Naive thymus-derived CD4-positive, alpha-beta T cell (primary cell): ENCODE data around the gene SELENOS. TPM values are rescaled to one million over a fixed set of nuclear protein-coding genes. Genes with fewer than 3 reads are reported as not detected.

Source experiments
- ATAC-seq: fragments of 150-1000 bp; cut with Tn5 transposase; 2 replicates; pipeline ENCODE4 v1.10.0; 2021; ENCODE audit warnings: mild to moderate bottlenecking, moderate library complexity
- CTCF ChIA-PET: fragments of 350-600 bp; sonication (Branson Sonifier 250); formaldehyde crosslinking; loops from one replicate; lab custom pipeline; 2021; ENCODE audit warnings: antibody characterized with exemption; lab: Charles Lee
- POLR2A ChIA-PET: fragments of 350-600 bp; sonication (Branson Sonifier 250); formaldehyde crosslinking; loops from one replicate; lab custom pipeline; 2021; ENCODE audit warnings: antibody characterized with exemption, inconsistent platforms; lab: Charles Lee
- DNase-seq, 9 donors: peaks; one replicate each; pipeline versions ENCODE4 v3.0.0 to v3.0.0-alpha.2; 2020 to 2022; ENCODE audit warnings: mixed read lengths in 1 of 9
- H3K27ac ChIP-seq: one replicate; pipeline ENCODE4 v1.7.0; 2013; ENCODE audit warnings: mild to moderate bottlenecking, low read depth, low read length, moderate library complexity
- H3K27me3 ChIP-seq, 2 donors: one replicate each; pipeline ENCODE4 v1.7.0; 2013; ENCODE audit warnings: low read length in 2 of 2, mild to moderate bottlenecking in 2 of 2, moderate library complexity in 2 of 2; ENCODE audit not compliant: control insufficient read depth in 2 of 2, insufficient read depth in 2 of 2
- H3K36me3 ChIP-seq, 3 experiments: 1 replicate in 2 of 3; 2 replicates in 1 of 3; pipeline ENCODE4 v1.7.0; 2013; ENCODE audit warnings: low read length in 3 of 3, mild to moderate bottlenecking in 3 of 3, moderate library complexity in 1 of 3; ENCODE audit not compliant: insufficient read depth in 3 of 3, control insufficient read depth in 2 of 3
- H3K4me1 ChIP-seq, 2 donors: one replicate each; pipeline ENCODE4 v1.7.0; 2013; ENCODE audit warnings: low read length in 2 of 2, mild to moderate bottlenecking in 2 of 2, moderate library complexity in 1 of 2; ENCODE audit not compliant: control insufficient read depth in 2 of 2, insufficient read depth in 2 of 2
- H3K4me3 ChIP-seq: 2 replicates; pipeline ENCODE4 v1.7.0; 2013; ENCODE audit warnings: mild to moderate bottlenecking, low read length
- H3K9me3 ChIP-seq, 3 experiments: 1 replicate in 2 of 3; 2 replicates in 1 of 3; pipeline ENCODE4 v1.7.0; 2013; ENCODE audit warnings: low read length in 3 of 3; ENCODE audit not compliant: control insufficient read depth in 2 of 3
- H3K27ac Mint-ChIP-seq, 9 donors: one replicate each; pipeline ENCODE4 v1.8.0; 2020 to 2022; ENCODE audit warnings: mixed read lengths in 9 of 9, mild to moderate bottlenecking in 8 of 9, moderate library complexity in 5 of 9, inconsistent platforms in 2 of 9
- H3K27me3 Mint-ChIP-seq, 5 donors: one replicate each; pipeline ENCODE4 v1.8.0; 2021 to 2022; ENCODE audit warnings: mixed read lengths in 5 of 5, mild to moderate bottlenecking in 1 of 5
- H3K36me3 Mint-ChIP-seq, 5 donors: one replicate each; pipeline ENCODE4 v1.8.0; 2020 to 2022; ENCODE audit warnings: mixed read lengths in 5 of 5, mild to moderate bottlenecking in 3 of 5, inconsistent platforms in 1 of 5
- H3K4me1 Mint-ChIP-seq, 7 donors: one replicate each; pipeline ENCODE4 v1.8.0; 2020 to 2022; ENCODE audit warnings: mixed read lengths in 7 of 7, mild to moderate bottlenecking in 3 of 7, inconsistent platforms in 1 of 7
- H3K4me3 Mint-ChIP-seq, 10 donors: one replicate each; pipeline ENCODE4 v1.8.0; 2020 to 2022; ENCODE audit warnings: mild to moderate bottlenecking in 10 of 10, mixed read lengths in 10 of 10, moderate library complexity in 6 of 10, inconsistent platforms in 2 of 10
- H3K9me3 Mint-ChIP-seq, 11 donors: one replicate each; pipeline ENCODE4 v1.8.0; 2020 to 2022; ENCODE audit warnings: mixed read lengths in 11 of 11, mild to moderate bottlenecking in 4 of 11, inconsistent platforms in 1 of 11, moderate library complexity in 1 of 11
- intact Hi-C, 2 donors: fragments of 100-400 bp; cut with micrococcal nuclease; formaldehyde crosslinking; loops; one replicate each; pipeline ENCODE4 v1.15.1; 2023
- polyA plus RNA-seq, 2 donors: library from polyadenylated mRNA; unstranded; fragments of 300-500 nt; fragmentation: Illumina TruSeq; gene quantifications; one replicate each; pipeline ENCODE4 v1.2.3, GENCODE V29; 2021
- total RNA-seq, 6 experiments: library from RNA in 5 of 6; stranded (reverse) in 5 of 6; gene quantifications; 1 replicate in 5 of 6; 2 replicates in 1 of 6; pipeline ENCODE4 v1.2.3 and lab custom pipeline; 2021 to 2026

Gene SELENOS
- total and polyA plus RNA-seq, 7 experiments from 2014 or later: 24.8 to 48.2 (median 39.4) TPM

DNA sequence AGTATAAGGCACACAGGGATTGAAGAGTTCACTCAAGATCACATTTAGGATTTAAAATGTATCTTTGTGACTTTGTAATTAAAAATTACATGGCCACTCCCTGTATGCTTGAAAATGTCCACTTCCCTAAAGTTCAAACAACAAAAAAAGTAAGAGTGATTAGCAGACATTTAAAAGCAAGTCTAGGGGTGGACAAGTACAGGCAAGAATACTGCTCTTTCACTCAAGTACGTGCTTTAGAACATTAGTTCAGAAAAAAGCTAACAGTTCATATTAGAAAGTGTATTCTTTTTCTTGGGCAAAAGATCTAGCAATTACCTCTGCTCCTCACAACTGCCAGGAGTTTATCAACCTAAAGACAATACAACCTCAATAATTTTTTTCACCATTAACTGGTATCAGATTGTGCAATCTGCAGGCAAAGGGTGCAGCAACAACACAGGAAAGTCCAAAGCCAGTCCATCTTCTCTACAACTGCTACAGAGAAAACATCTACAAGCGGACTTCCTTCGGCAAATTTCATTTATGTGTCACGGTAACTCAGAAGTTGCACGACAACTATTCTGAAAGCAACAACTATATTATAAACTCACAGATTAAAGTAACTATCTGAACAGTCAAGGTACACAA, 43.5 kb downstream of the SELENOS start:
- Mint-ChIP-seq H3K27ac (no peak overlapping the region), H3K27me3 (no peaks in the 10 kb centered on the region), H3K4me3 (no peak overlapping the region), H3K9me3 (peaks cover 0 to 8% (median 6%) of the 10 kb centered on the region in 11 donors), H3K4me1 (peaks cover 17 to 70% (median 47%) of the 10 kb centered on the region in 7 donors), H3K36me3 (peaks cover 0 to 63% (median 46%) of the 10 kb centered on the region in 5 donors)
- DNase-seq (no peak), ATAC-seq (no peak)
- intact Hi-C loops: no loop called here
- peaks cover 0 to 17% (median 5%) of the 10 kb centered on the region in 3 experiments for H3K36me3 ChIP-seq
- ChIA-PET POLR2A (no interaction called here), CTCF (no interaction called here)
- H3K27me3 ChIP-seq: no peaks in the 10 kb centered on the region
- H3K9me3 ChIP-seq: peaks cover 0 to 2% (median 0%) of the 10 kb centered on the region in 3 experiments
- H3K4me3 ChIP-seq: no peak overlapping the region
- no peak overlapping the region for H3K27ac ChIP-seq
- no peaks in the 10 kb centered on the region for H3K4me1 ChIP-seq

DNA sequence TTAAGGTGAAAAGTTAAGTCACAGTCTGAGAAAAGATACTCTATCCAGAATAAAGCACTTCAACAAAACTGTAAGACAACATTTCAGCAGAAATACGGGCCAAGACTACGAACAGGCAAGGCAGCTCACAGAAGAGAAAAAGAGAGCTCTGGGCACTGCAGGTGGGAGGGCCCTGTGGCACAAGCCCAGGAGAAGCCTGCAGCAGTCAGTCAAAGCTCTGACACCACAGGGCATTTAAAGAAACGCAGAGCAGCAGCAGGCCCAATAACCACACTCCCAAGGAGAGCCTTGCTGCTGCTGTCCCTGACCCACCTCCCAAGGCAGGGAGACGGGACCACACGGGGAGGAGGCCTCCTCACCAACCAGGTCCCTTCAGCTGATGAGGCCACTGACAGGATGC, 44.6 kb downstream of the SELENOS start:
- peaks cover 0 to 8% (median 0%) of the 10 kb centered on the region in 3 experiments for H3K9me3 ChIP-seq
- Mint-ChIP-seq H3K4me1 (peaks cover 13 to 69% (median 40%) of the 10 kb centered on the region in 7 donors), H3K4me3 (no peak overlapping the region), H3K9me3 (peaks cover 0 to 19% (median 13%) of the 10 kb centered on the region in 11 donors), H3K36me3 (peaks cover 0 to 72% (median 57%) of the 10 kb centered on the region in 5 donors), H3K27ac (no peak overlapping the region), H3K27me3 (no peaks in the 10 kb centered on the region)
- CTCF ChIA-PET: no interaction called here
- peaks cover 0 to 17% (median 5%) of the 10 kb centered on the region in 3 experiments for H3K36me3 ChIP-seq
- no peak overlapping the region for H3K27ac ChIP-seq
- POLR2A ChIA-PET: no interaction called here
- H3K4me1 ChIP-seq: no peaks in the 10 kb centered on the region
- ATAC-seq (no peak), DNase-seq (no peak)
- intact Hi-C loops: no loop called here
- H3K27me3 ChIP-seq: no peaks in the 10 kb centered on the region
- no peak overlapping the region for H3K4me3 ChIP-seq

DNA sequence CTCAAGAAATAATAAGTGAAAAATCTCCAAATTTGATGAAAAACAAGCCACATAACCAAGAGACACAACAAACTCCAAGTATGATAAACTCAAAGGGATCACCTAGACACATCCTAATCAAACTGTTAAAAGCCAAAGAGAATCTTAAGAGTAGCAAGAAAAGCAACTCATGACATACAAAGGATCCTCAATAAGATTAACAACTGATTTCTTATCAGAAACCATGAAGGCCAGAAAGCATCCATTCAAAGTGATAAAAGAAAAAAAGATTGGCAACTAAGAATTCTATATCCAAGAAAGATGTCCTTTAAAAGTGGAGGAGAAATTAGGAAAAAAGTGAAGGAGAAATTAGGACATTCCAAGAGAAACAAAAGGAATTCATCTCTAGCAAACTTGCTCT, 49.0 kb downstream of the SELENOS start:
- ATAC-seq (no peak), DNase-seq (no peak)
- Mint-ChIP-seq H3K27ac (no peak overlapping the region), H3K4me1 (peaks cover 31 to 72% (median 52%) of the 10 kb centered on the region in 7 donors), H3K36me3 (peaks cover 0 to 68% (median 51%) of the 10 kb centered on the region in 5 donors), H3K4me3 (no peak overlapping the region), H3K9me3 (peaks cover 0 to 25% (median 18%) of the 10 kb centered on the region in 11 donors), H3K27me3 (no peaks in the 10 kb centered on the region)
- Histone ChIP-seq H3K36me3 (peaks cover 0 to 7% (median 3%) of the 10 kb centered on the region in 3 experiments), H3K4me1 (peaks cover 0 to 6% of the 10 kb centered on the region in 2 donors), H3K27ac (no peak overlapping the region), H3K9me3 (peaks cover 0 to 8% (median 0%) of the 10 kb centered on the region in 3 experiments), H3K4me3 (no peak overlapping the region), H3K27me3 (no peaks in the 10 kb centered on the region)
- intact Hi-C loops: no loop called here
- ChIA-PET POLR2A (no interaction called here), CTCF (no interaction called here)

DNA sequence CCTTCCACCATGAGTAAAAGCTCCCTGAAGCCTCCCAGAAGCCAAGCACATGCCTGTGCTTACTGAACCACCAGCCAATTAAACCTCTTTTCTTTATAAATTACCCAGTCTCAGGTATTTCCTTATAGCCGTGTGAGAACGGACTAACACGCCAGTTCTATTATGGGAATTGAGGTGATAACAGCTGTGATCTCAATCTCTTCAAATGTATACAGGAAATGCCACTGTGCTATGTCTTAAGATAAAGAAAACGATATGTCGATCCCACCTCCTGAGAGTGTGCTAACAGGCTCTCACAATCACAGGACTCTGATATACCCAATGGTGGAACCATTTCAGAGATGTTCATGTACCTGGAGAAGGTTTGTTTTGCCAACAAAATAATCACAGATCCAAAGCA, 51.6 kb downstream of the SELENOS start:
- Mint-ChIP-seq H3K4me1 (peaks cover 36 to 68% (median 48%) of the 10 kb centered on the region in 7 donors), H3K36me3 (peaks cover 0 to 53% (median 37%) of the 10 kb centered on the region in 5 donors), H3K27ac (peak overlapping the region in 4 of 9 donors; percentile 34 to 71 (median 54)), H3K9me3 (peaks cover 0 to 25% (median 17%) of the 10 kb centered on the region in 11 donors), H3K4me3 (peak overlapping the region in 2 of 10 donors; percentile 11 to 23), H3K27me3 (no peaks in the 10 kb centered on the region)
- H3K27me3 ChIP-seq: no peaks in the 10 kb centered on the region
- no peak overlapping the region for H3K4me3 ChIP-seq
- ChIA-PET POLR2A (no interaction called here), CTCF (no interaction called here)
- no peak overlapping the region for H3K27ac ChIP-seq
- peaks cover 0 to 8% (median 0%) of the 10 kb centered on the region in 3 experiments for H3K9me3 ChIP-seq
- ATAC-seq (no peak), DNase-seq (no peak)
- intact Hi-C loops: no loop called here
- H3K36me3 ChIP-seq: peaks cover 0 to 5% (median 0%) of the 10 kb centered on the region in 3 experiments
- H3K4me1 ChIP-seq: peaks cover 0 to 6% of the 10 kb centered on the region in 2 donors

Other genes with a start within 250 kb of the SELENOS start
- 10 to 100 TPM in 3 of 5 experiments, 1 to 10 TPM in 2; 8.9 to 47.0 (median 10.8) TPM for gene CHSY1, start 25.4 kb downstream of the SELENOS start, total RNA-seq
- gene CHSY1, start 25.4 kb downstream of the SELENOS start, polyA plus RNA-seq: 1 to 10 TPM in 1 of 2 donors, under 1 TPM in 1; 0.78 to 1.2 TPM
- 100 to 1,000 TPM in 3 of 5 experiments, 10 to 100 TPM in 2; 80.1 to 212 (median 110) TPM for gene SNRPA1, start 17.8 kb upstream of the SELENOS start, total RNA-seq
- gene SNRPA1, start 17.8 kb upstream of the SELENOS start, polyA plus RNA-seq: 10 to 100 TPM; 59.6 to 86.8 TPM
- 1 to 10 TPM in 2 of 5 experiments, under 1 TPM in 2, not detected in 1; 0.54 to 3.0 (median 1.3) TPM for gene PCSK6, start 212.2 kb upstream of the SELENOS start, total RNA-seq
- gene PCSK6, start 212.2 kb upstream of the SELENOS start, polyA plus RNA-seq: under 1 TPM; 0.12 to 0.39 TPM